Panc1 (cell line): ENCODE results near the gene TMEM185B. TPM values are rescaled to one million over a fixed set of nuclear protein-coding genes. Genes with fewer than 3 reads are reported as not detected.
A peak's percentile ranks its signal among the peaks of the same experiment; 100 is the strongest.

ENCODE experiments used
- ATAC-seq: fragments of 200-7000 bp; cut with Tn5 transposase; 2 replicates; pipeline ENCODE4 v1.9.1; 2020; ENCODE audit warnings: mild to moderate bottlenecking, moderate library complexity
- BruUV-seq: library from RNA; stranded (reverse); fragments of 400-500 nt; replicated peaks from 2 replicates; lab custom pipeline; 2021; lab: Mats Ljungman, UMichigan
- CTCF ChIA-PET: fragments of 300-600 bp; sonication (Branson Sonifier 250); formaldehyde crosslinking; loops from one replicate; lab custom pipeline; 2022; ENCODE audit warnings: antibody characterized with exemption; lab: Charles Lee
- POLR2A ChIA-PET: fragments of 300-600 bp; sonication (Branson Sonifier 250); formaldehyde crosslinking; loops from one replicate; lab custom pipeline; 2022; ENCODE audit warnings: antibody characterized with exemption; lab: Charles Lee
- DNase-seq: peaks from one replicate; pipeline ENCODE4 v3.0.0-alpha.2; 2010; ENCODE audit warnings: low read depth, low spot score
- H3K27ac ChIP-seq: 2 replicates; pipeline ENCODE4 v1.5.1; 2011; ENCODE audit warnings: mild to moderate bottlenecking, low read length, inconsistent platforms
- H3K27me3 ChIP-seq: fragments of 200-500 bp; sonication (Bioruptor generic); 2 replicates; pipeline ENCODE4 v1.6.0; 2014; ENCODE audit warnings: low read length, inconsistent platforms; ENCODE audit not compliant: control insufficient read depth, insufficient read depth
- H3K36me3 ChIP-seq: fragments of 200-500 bp; sonication (Bioruptor generic); 2 replicates; pipeline ENCODE4 v1.5.1; 2014; ENCODE audit warnings: inconsistent platforms, mild to moderate bottlenecking, low read length, moderate library complexity; ENCODE audit not compliant: control insufficient read depth, insufficient read depth
- H3K4me1 ChIP-seq: 2 replicates; pipeline ENCODE4 v1.5.1; 2011; ENCODE audit warnings: inconsistent platforms, mild to moderate bottlenecking, low read length, moderate library complexity; ENCODE audit not compliant: control insufficient read depth, insufficient read depth
- H3K4me3 ChIP-seq, 2 experiments: 2 replicates each; pipeline ENCODE4 v1.5.1; 2011 to 2012; ENCODE audit warnings: low read depth in 2 of 2, low read length in 2 of 2, mild to moderate bottlenecking in 2 of 2, inconsistent platforms in 1 of 2, moderate library complexity in 1 of 2
- H3K9me3 ChIP-seq: fragments of 200-500 bp; sonication (Bioruptor generic); 2 replicates; pipeline ENCODE4 v1.5.1; 2014; ENCODE audit warnings: low read depth, mild to moderate bottlenecking, inconsistent platforms, low read length, moderate library complexity; ENCODE audit not compliant: control insufficient read depth, insufficient read depth
- CTCF ChIP-seq: fragments of 450-650 bp; IDR thresholded peaks from 2 replicates; pipeline ENCODE4 v1.5.1; 2017; ENCODE audit warnings: mild to moderate bottlenecking
- POLR2AphosphoS5 ChIP-seq: IDR thresholded peaks from 2 replicates; pipeline ENCODE4 v1.6.1; 2012; ENCODE audit warnings: mild to moderate bottlenecking, low read depth, low read length, moderate library complexity
- REST ChIP-seq, 2 experiments: IDR thresholded peaks; 2 replicates each; pipeline ENCODE4 v1.6.1; 2011 to 2012; ENCODE audit warnings: low read depth in 2 of 2, control low read depth in 1 of 2, low read length in 1 of 2, mild to moderate bottlenecking in 1 of 2, moderate library complexity in 1 of 2; ENCODE audit not compliant: insufficient read depth in 1 of 2
- SIN3A ChIP-seq: IDR thresholded peaks from 2 replicates; pipeline ENCODE4 v1.6.1; 2012; ENCODE audit warnings: low read depth, mild to moderate bottlenecking, low read length, moderate library complexity, borderline replicate concordance; ENCODE audit not compliant: insufficient read depth
- TCF7L2 ChIP-seq: IDR thresholded peaks from 2 replicates; pipeline ENCODE4 v1.6.1; 2011; ENCODE audit warnings: mild to moderate bottlenecking, low read depth, low read length, inconsistent platforms
- in situ Hi-C: cut with HindIII; loops from 2 replicates; pipeline ENCODE4 v1.10.0; 2016; ENCODE audit warnings: low sequenced_read_pairs, low pct_unique_long_range_greater_than_20kb
- intact Hi-C: fragments of 100-400 bp; cut with micrococcal nuclease; formaldehyde crosslinking; loops from one replicate; pipeline ENCODE4 v1.10.0; 2022; ENCODE audit not compliant: unreplicated experiment
- total RNA-seq: library from RNA; stranded (reverse); gene quantifications from one replicate; pipeline ENCODE4 v1.2.1, GENCODE V29; 2021; ENCODE audit not compliant: unreplicated experiment

TMEM185B gene
- total RNA-seq, 1 experiment from 2014 or later, result 54.6 TPM

- ChIA-PET POLR2A (no interaction called here), CTCF (no interaction called here)
- Histone ChIP-seq H3K27ac (no peak overlapping the region), H3K4me3 (no peak overlapping the region), H3K4me1 (no peaks in the 10 kb centered on the region), H3K27me3 (no peaks in the 10 kb centered on the region), H3K36me3 (no peaks in the 10 kb centered on the region), H3K9me3 (no peaks in the 10 kb centered on the region)
- intact Hi-C loops, result no loop called here
- no TSS peak for BruUV-seq
- DNase-seq (no peak), ATAC-seq (peak; percentile 60; the same call in 1 of the 2 replicates)
- in situ Hi-C loops, result no loop called here
- no peak for TF ChIP-seq CTCF
- no peak for TF ChIP-seq REST (IDR thresholded peaks at IDR 0.05; ENCODE audit: insufficient read depth in 1 of 2, low read depth in 2 of 2, low read length in 1 of 2)
- TF ChIP-seq POLR2AphosphoS5, result no peak
- TF ChIP-seq SIN3A, result no peak
- TF ChIP-seq TCF7L2, result no peak
These were observed 39.7 kb upstream of the TMEM185B start for GRCh38 chr2:120262761-120263428.

- Histone ChIP-seq H3K4me3 (no peak overlapping the region), H3K27me3 (no peaks in the 10 kb centered on the region), H3K27ac (no peak overlapping the region), H3K9me3 (no peaks in the 10 kb centered on the region), H3K36me3 (no peaks in the 10 kb centered on the region), H3K4me1 (no peaks in the 10 kb centered on the region)
- CTCF ChIA-PET, result no interaction called here
- POLR2A ChIA-PET, result no interaction called here
- ATAC-seq, result peak; percentile 17; the same call in 1 of the 2 replicates
- DNase-seq, result no peak
- intact Hi-C loops (no loop called here), in situ Hi-C loops (no loop called here)
- TF ChIP-seq CTCF (no peak), SIN3A (no peak), POLR2AphosphoS5 (no peak), TCF7L2 (no peak), REST (IDR thresholded peaks at IDR 0.05; ENCODE audit: insufficient read depth in 1 of 2, low read depth in 2 of 2, low read length in 1 of 2) (no peak)
- no TSS peak for BruUV-seq
These were observed 39.0 kb upstream of the TMEM185B start for GRCh38 chr2:120262150-120262549.
